ENCODE measurements around the gene SLC35A4.

- peak; percentile 57 to 91 (median 79) for TF ChIP-seq CTCF (IDR thresholded peaks at IDR 0.05 in 8 of 11, conservative IDR thresholded peaks at IDR 0.05 in 3 of 11)
- peak; percentile 24 to 57 (median 56) for TF ChIP-seq POLR2A (IDR thresholded peaks at IDR 0.05)
These were observed 16.9 kb upstream of the SLC35A4 start, which contains the start of gene EIF4EBP3 for GRCh38 chr5:140547508-140548299.
